Measurements from ENCODE around the gene WDR6. TPM values are rescaled to one million over a fixed set of nuclear protein-coding genes. Genes with fewer than 3 reads are reported as not detected.

The WDR6 gene
- total and polyA plus RNA-seq, 7 experiments from 2014 or later, result 147 to 335 (median 198) TPM

DNA sequence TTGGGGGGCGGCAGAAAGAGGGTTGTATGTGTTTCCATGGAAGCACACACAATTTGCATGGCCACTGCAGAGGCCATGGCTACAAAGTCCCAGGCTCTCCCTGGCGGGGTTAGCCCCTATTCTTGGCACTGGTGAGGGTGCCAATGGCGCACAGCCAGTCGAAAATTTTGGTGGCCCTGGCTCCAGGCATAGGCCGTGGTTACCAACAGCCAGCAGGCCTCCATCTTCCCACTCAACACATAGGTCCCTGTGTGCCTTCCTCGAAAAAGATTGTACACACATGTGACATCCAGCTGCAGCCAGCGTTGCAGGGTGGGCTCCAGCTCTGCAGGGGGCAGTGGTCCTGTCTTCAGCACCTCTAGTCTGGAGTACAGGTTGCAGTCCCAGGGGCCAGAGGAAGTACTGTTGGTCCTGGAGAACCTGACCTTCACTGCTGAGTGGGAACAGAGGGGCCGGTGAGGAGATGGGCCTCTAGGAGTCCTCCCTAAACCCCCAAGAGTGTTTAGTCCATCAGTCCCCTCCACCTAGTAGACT is 10.0 kb upstream of the WDR6 start:
- no peaks in the 10 kb centered on the region for H3K27me3 Mint-ChIP-seq
- H3K4me3 ChIP-seq (ENCODE audit: low read length), result no peak overlapping the region
- H3K4me3 Mint-ChIP-seq, result no peak overlapping the region
- no peaks in the 10 kb centered on the region for H3K27me3 ChIP-seq (ENCODE audit: control insufficient read depth in 2 of 2, insufficient read depth in 2 of 2, low read length in 2 of 2)
- ATAC-seq (no peak), DNase-seq (no peak)
- intact Hi-C loops (cut with micrococcal nuclease), result no loop called here
- no peaks in the 10 kb centered on the region for H3K9me3 ChIP-seq (ENCODE audit: control insufficient read depth in 2 of 3, low read length in 3 of 3)
- peaks cover 0 to 19% (median 3%) of the 10 kb centered on the region in 3 experiments for H3K36me3 ChIP-seq (ENCODE audit: control insufficient read depth in 2 of 3, insufficient read depth in 3 of 3, low read length in 3 of 3)
- peak overlapping the region in 1 of 9 donors; percentile 38 for H3K27ac Mint-ChIP-seq
- no peaks in the 10 kb centered on the region for H3K9me3 Mint-ChIP-seq
- H3K4me1 ChIP-seq (ENCODE audit: control insufficient read depth in 2 of 2, insufficient read depth in 2 of 2, low read length in 2 of 2), result no peaks in the 10 kb centered on the region
- POLR2A ChIA-PET, result interaction anchor here (1.2 to 11.2 kb wide), 3 partner anchors 9 to 22 kb away, joined by 3 to 179 read pairs (median 5); partner anchors contain the start of genes DALRD3, NDUFAF3 and WDR6
- CTCF ChIA-PET, result interaction anchor here (1.1 to 1.5 kb wide), 2 partner anchors 10 kb away, joined by 3 to 7 read pairs; partner anchors contain the start of gene WDR6
- peaks cover 6 to 21% (median 14%) of the 10 kb centered on the region in 7 donors for H3K4me1 Mint-ChIP-seq
- no peaks in the 10 kb centered on the region for H3K36me3 Mint-ChIP-seq
- no peak overlapping the region for H3K27ac ChIP-seq (ENCODE audit: low read depth, low read length)

DNA sequence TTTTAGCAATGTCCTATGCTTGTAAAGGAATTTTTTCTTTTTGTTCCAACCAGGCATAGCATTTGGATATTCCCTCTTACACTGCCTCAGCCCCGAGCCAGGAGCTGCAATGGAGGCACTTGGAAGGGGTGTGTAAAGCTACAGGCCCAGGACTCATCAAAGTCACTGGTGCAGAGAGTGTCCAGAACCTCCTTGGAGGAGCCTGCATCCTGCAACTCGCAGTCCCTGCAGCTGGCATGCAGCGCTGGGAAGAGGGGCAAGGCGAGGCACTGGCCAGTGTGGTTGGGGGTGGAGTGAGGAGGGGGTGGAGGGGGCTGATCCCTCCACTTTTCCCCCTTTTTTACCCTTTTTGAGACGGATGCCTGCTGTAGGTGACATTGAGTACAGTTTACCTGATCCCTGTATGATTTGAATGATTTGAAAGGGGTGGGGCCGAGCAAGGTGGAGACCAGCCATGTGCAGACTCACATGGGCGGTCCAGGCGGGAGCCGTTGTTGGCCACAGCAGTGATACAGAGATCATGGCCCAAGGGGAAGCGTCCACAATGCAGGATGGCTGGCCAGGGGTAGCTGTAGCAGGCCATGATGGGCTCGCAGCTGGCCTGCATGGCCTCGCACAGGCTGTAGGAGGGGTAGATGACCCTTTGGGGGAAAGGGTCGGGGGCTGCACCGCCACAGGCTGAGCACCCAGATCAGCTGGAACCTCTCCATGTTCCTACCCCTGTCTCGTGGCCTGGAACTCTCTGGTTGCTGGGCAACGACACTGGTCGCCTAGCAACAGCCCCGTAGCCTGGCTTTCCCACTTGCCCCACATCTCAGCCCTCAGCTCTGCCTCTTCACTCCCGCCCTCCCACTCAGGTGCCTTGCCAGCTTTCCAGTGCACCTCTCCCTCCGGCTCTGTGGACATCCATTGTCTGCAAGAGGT is 9.2 kb upstream of the WDR6 start:
- no peak overlapping the region for H3K4me3 Mint-ChIP-seq
- DNase-seq (no peak), ATAC-seq (no peak)
- H3K27me3 Mint-ChIP-seq, result no peaks in the 10 kb centered on the region
- no peak overlapping the region for H3K27ac ChIP-seq (ENCODE audit: low read depth, low read length)
- H3K4me1 ChIP-seq (ENCODE audit: control insufficient read depth in 2 of 2, insufficient read depth in 2 of 2, low read length in 2 of 2), result no peaks in the 10 kb centered on the region
- H3K9me3 ChIP-seq (ENCODE audit: control insufficient read depth in 2 of 3, low read length in 3 of 3), result no peaks in the 10 kb centered on the region
- H3K36me3 ChIP-seq (ENCODE audit: control insufficient read depth in 2 of 3, insufficient read depth in 3 of 3, low read length in 3 of 3), result peaks cover 0 to 19% (median 3%) of the 10 kb centered on the region in 3 experiments
- no peaks in the 10 kb centered on the region for H3K27me3 ChIP-seq (ENCODE audit: control insufficient read depth in 2 of 2, insufficient read depth in 2 of 2, low read length in 2 of 2)
- no peak overlapping the region for H3K4me3 ChIP-seq (ENCODE audit: low read length)
- POLR2A ChIA-PET, result interaction anchor here (1.2 to 11.2 kb wide), 2 partner anchors 9 to 21 kb away, joined by 3 to 179 read pairs; partner anchors contain the start of genes DALRD3, NDUFAF3 and WDR6
- H3K9me3 Mint-ChIP-seq, result no peaks in the 10 kb centered on the region
- H3K36me3 Mint-ChIP-seq, result no peaks in the 10 kb centered on the region
- H3K4me1 Mint-ChIP-seq, result peaks cover 8 to 21% (median 13%) of the 10 kb centered on the region in 7 donors
- H3K27ac Mint-ChIP-seq, result peak overlapping the region in 1 of 9 donors; percentile 45
- CTCF ChIA-PET, result interaction anchor here (1.0 kb wide), 1 partner anchor 19 kb away, joined by 3 read pairs; no protein-coding TSS in a partner anchor
- intact Hi-C loops (cut with micrococcal nuclease), result no loop called here

DNA sequence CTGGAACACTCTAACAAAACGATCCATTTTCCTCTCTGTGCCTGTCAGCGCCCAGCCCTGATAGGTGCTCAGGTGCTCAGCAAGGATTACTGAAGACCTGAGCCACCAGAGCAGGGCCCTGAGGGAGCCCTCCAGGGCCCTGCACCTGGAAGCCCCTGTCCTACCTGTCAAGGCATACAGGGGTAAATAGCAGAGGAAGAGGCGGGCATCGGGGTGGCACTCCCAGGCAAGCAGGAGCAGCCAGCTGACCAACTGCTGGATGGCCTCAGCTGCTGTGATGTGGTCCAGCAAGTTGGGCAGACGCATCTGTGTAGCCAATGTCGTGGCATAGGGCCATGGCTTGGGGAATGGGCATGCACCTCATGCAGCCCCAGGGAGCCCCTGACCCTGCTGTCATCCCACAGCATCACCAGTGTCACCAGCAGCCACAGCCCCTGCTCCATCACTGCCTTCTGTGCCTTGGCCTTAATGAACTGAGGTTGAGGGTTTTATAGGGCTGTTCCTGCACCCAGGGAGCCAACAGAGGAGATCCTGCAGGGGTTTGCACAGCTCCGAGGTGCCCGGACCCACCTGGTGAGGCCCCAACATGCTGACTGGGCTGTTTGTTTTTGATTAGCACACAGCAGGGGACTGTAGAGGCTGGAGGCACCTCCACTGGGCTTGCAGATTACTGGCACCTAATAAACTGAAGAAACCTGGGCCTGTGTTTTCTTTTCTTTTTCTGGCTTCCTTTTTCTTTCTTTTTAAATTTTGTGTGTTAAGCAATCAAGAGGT is 7.9 kb upstream of the WDR6 start:
- no peaks in the 10 kb centered on the region for H3K27me3 Mint-ChIP-seq
- no peak for DNase-seq
- H3K9me3 Mint-ChIP-seq, result no peaks in the 10 kb centered on the region
- H3K4me3 Mint-ChIP-seq, result no peak overlapping the region
- H3K4me1 ChIP-seq (ENCODE audit: control insufficient read depth in 2 of 2, insufficient read depth in 2 of 2, low read length in 2 of 2), result no peaks in the 10 kb centered on the region
- no peak overlapping the region for H3K27ac ChIP-seq (ENCODE audit: low read depth, low read length)
- no peaks in the 10 kb centered on the region for H3K27me3 ChIP-seq (ENCODE audit: control insufficient read depth in 2 of 2, insufficient read depth in 2 of 2, low read length in 2 of 2)
- ChIA-PET CTCF (no interaction called here), POLR2A (interaction anchor here (1.6 kb wide), 1 partner anchor 8 kb away, joined by 6 read pairs; no protein-coding TSS in a partner anchor)
- ATAC-seq, result no peak
- no peak overlapping the region for H3K4me3 ChIP-seq (ENCODE audit: low read length)
- peak overlapping the region in 5 of 9 donors; percentile 10 to 81 (median 30) for H3K27ac Mint-ChIP-seq
- H3K4me1 Mint-ChIP-seq, result peaks cover 3 to 10% (median 7%) of the 10 kb centered on the region in 7 donors
- no peaks in the 10 kb centered on the region for H3K36me3 Mint-ChIP-seq
- H3K9me3 ChIP-seq (ENCODE audit: control insufficient read depth in 2 of 3, low read length in 3 of 3), result no peaks in the 10 kb centered on the region
- intact Hi-C loops (cut with micrococcal nuclease), result no loop called here
- peaks cover 0 to 19% (median 3%) of the 10 kb centered on the region in 3 experiments for H3K36me3 ChIP-seq (ENCODE audit: control insufficient read depth in 2 of 3, insufficient read depth in 3 of 3, low read length in 3 of 3)

DNA sequence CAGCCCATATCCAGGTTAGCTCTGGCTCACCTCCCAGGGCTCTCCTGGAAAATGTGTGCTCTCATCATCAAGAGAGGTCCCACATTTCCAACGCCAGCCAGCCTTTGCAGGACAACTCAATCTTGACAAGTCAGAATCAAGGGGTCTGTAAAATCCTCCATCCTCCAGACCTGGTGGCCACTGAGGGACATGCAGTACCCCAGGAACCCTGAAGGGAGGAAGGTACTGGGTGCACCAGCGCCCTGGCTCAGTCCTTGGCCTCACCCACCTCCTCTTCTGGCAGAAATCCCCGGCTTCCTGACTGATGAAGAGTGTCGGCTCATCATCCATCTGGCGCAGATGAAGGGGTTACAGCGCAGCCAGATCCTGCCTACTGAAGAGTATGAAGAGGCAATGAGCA is 6.0 kb upstream of the WDR6 start:
- Mint-ChIP-seq H3K27ac (peak overlapping the region in 3 of 9 donors; percentile 12 to 70 (median 47)), H3K36me3 (no peaks in the 10 kb centered on the region), H3K4me3 (no peak overlapping the region), H3K4me1 (peaks cover 0 to 5% (median under 1%) of the 10 kb centered on the region in 7 donors), H3K27me3 (no peaks in the 10 kb centered on the region), H3K9me3 (no peaks in the 10 kb centered on the region)
- intact Hi-C loops (cut with micrococcal nuclease), result loop anchor here in 1 of 2 donors (10.0 kb wide), 1 partner anchor 556 kb away; the partner anchor contains the start of genes ATRIP, CCDC51 and TMA7
- no peak for DNase-seq
- ChIA-PET POLR2A (interaction anchor here (0.6 to 1.7 kb wide), 4 partner anchors 10 to 285 kb away, joined by 3 to 6 read pairs (median 4); partner anchors contain the start of gene IP6K2), CTCF (no interaction called here)
- peaks cover 0 to 17% (median 3%) of the 10 kb centered on the region in 3 experiments for H3K36me3 ChIP-seq (ENCODE audit: control insufficient read depth in 2 of 3, insufficient read depth in 3 of 3, low read length in 3 of 3)
- H3K9me3 ChIP-seq (ENCODE audit: control insufficient read depth in 2 of 3, low read length in 3 of 3), result no peaks in the 10 kb centered on the region
- H3K27me3 ChIP-seq (ENCODE audit: control insufficient read depth in 2 of 2, insufficient read depth in 2 of 2, low read length in 2 of 2), result no peaks in the 10 kb centered on the region
- ATAC-seq, result no peak
- peaks cover 1 to 2% of the 10 kb centered on the region in 2 donors for H3K4me1 ChIP-seq (ENCODE audit: control insufficient read depth in 2 of 2, insufficient read depth in 2 of 2, low read length in 2 of 2)
- no peak overlapping the region for H3K4me3 ChIP-seq (ENCODE audit: low read length)
- H3K27ac ChIP-seq (ENCODE audit: low read depth, low read length), result no peak overlapping the region

DNA sequence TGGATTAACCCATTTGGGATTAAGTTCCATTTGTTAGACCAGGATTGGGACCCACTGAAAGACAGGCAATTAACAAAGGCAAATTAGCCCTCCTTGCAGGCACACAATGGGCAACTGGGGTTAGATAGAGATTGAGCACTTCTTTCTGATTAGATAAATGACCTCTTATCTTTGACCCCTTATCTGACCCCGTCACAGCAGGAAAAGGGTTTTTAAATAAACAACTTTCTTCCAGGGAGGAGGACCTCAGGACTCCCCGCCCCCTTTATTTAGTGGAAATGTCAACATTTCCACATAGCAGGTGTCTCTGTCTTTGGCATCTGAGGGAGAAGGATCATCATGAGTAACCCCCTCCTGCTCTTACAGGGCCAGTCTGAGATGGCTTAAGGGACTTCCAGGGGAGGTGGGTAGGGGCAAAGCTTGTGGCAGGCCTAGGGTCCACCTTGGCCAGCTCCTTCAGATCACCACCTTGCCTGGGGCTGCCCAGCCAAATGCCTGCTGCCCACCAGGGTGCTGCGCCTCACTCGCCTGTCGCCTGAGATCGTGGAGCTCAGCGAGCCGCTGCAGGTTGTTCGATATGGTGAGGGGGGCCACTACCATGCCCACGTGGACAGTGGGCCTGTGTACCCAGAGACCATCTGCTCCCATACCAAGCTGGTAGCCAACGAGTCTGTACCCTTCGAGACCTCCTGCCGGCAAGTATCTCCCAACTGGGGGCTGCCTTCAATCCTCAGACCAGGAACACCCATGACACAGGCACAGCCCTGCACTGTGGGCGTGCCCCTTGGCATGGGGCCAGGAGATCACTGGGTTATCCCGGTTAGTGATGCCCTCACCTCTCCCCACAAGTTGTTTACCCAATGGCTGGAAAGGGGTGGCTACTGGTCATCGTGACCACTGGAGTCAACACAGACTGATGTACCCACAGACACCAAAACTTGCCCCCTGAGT is 2.6 kb upstream of the WDR6 start:
- ATAC-seq (no peak), DNase-seq (no peak)
- H3K27me3 ChIP-seq (ENCODE audit: control insufficient read depth in 2 of 2, insufficient read depth in 2 of 2, low read length in 2 of 2), result no peaks in the 10 kb centered on the region
- peaks cover 0 to 5% (median 0%) of the 10 kb centered on the region in 5 donors for H3K36me3 Mint-ChIP-seq
- H3K4me3 ChIP-seq (ENCODE audit: low read length), result no peak overlapping the region
- ChIA-PET POLR2A (interaction anchor here (0.6 to 10.4 kb wide), 7 partner anchors 9 to 89 kb away, joined by 3 to 247 read pairs (median 13); partner anchors contain the start of genes DALRD3, IMPDH2, NDUFAF3 and P4HTM), CTCF (interaction anchor here (1.1 to 2.3 kb wide), 2 partner anchors 17 kb away, joined by 3 to 11 read pairs; partner anchors contain the start of gene NDUFAF3)
- H3K27ac ChIP-seq (ENCODE audit: low read depth, low read length), result no peak overlapping the region
- peaks cover 0 to 3% (median 0%) of the 10 kb centered on the region in 11 donors for H3K9me3 Mint-ChIP-seq
- intact Hi-C loops (cut with micrococcal nuclease), result loop anchor here (5.0 to 10.0 kb wide), 4 partner anchors 87 to 560 kb away; partner anchors contain the start of genes PFKFB4 (in 2 of the 2), ARIH2 (in 1 of the 2), ATRIP (in 1 of the 2) and CCDC51 (in 1 of the 2)
- H3K4me3 Mint-ChIP-seq, result peak overlapping the region in 2 of 10 donors; percentile 14 to 45
- H3K9me3 ChIP-seq (ENCODE audit: control insufficient read depth in 2 of 3, low read length in 3 of 3), result no peaks in the 10 kb centered on the region
- peaks cover 18 to 29% (median 24%) of the 10 kb centered on the region in 7 donors for H3K4me1 Mint-ChIP-seq
- peak overlapping the region in 3 of 9 donors; percentile 12 to 48 (median 18) for H3K27ac Mint-ChIP-seq
- H3K36me3 ChIP-seq (ENCODE audit: control insufficient read depth in 2 of 3, insufficient read depth in 3 of 3, low read length in 3 of 3), result peaks cover 0 to 4% (median 0%) of the 10 kb centered on the region in 3 experiments
- H3K4me1 ChIP-seq (ENCODE audit: control insufficient read depth in 2 of 2, insufficient read depth in 2 of 2, low read length in 2 of 2), result peaks cover 8 to 16% of the 10 kb centered on the region in 2 donors
- H3K27me3 Mint-ChIP-seq, result no peaks in the 10 kb centered on the region
